Spleen (tissue), 7 donors: Measurements from ENCODE around the gene DHRS2.

Experiments used
- POLR2AphosphoS5 ChIP-seq, 3 donors: sonication (generic); formaldehyde crosslinking; IDR thresholded peaks; one replicate each; pipeline ENCODE4 v1.5.1; 2017; ENCODE audit warnings: antibody characterized with exemption in 3 of 3
- TF ChIP-seq, protein P1 (sequence below), 11 experiments: fragments of 200-600 bp in 7 of 11; fragments of 450-650 bp in 4 of 11; sonication (generic) in 4 of 11; IDR thresholded peaks in 8 of 11; conservative IDR thresholded peaks in 3 of 11; 1 replicate in 7 of 11; 2 replicates in 4 of 11; pipeline versions ENCODE4 v1.4.0 to v1.8.0; 2016 to 2021; ENCODE audit warnings: antibody characterized with exemption in 11 of 11, inconsistent platforms in 4 of 11, mild to moderate bottlenecking in 1 of 11
- donor health status: DM: no; HTN: no; CAD: no; lungs with moderate emphysema.
- donor health status: DM: no; HTN: no; CAD: no.
- donor health status: DM: no; HTN: no; CAD: no.

- TF ChIP-seq, protein P1, sequence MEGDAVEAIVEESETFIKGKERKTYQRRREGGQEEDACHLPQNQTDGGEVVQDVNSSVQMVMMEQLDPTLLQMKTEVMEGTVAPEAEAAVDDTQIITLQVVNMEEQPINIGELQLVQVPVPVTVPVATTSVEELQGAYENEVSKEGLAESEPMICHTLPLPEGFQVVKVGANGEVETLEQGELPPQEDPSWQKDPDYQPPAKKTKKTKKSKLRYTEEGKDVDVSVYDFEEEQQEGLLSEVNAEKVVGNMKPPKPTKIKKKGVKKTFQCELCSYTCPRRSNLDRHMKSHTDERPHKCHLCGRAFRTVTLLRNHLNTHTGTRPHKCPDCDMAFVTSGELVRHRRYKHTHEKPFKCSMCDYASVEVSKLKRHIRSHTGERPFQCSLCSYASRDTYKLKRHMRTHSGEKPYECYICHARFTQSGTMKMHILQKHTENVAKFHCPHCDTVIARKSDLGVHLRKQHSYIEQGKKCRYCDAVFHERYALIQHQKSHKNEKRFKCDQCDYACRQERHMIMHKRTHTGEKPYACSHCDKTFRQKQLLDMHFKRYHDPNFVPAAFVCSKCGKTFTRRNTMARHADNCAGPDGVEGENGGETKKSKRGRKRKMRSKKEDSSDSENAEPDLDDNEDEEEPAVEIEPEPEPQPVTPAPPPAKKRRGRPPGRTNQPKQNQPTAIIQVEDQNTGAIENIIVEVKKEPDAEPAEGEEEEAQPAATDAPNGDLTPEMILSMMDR (IDR thresholded peaks at IDR 0.05 in 8 of 11, conservative IDR thresholded peaks at IDR 0.05 in 3 of 11), result no peak
- TF ChIP-seq POLR2AphosphoS5 (IDR thresholded peaks at IDR 0.05), result no peak
These were observed 6.2 kb upstream of the DHRS2 start for GRCh38 chr14:23629832-23630396.
